Activated T-cell treated with anti-CD3 and anti-CD28 coated beads, Interleukin-2, amount 50 U/mL, for 48 hours (primary cell): ENCODE data around the gene PKD1L1.

Experiments
- DNase-seq, 2 experiments: peaks; one replicate each; pipeline ENCODE4 v3.0.0-alpha.2; 2020

PKD1L1 gene

GRCh38 chr7:47725031-47725780 is 223.1 kb downstream of the PKD1L1 start:
- no peak for DNase-seq
